GM10248 (cell line): Measurements from ENCODE around the gene FLT3.
A peak's percentile ranks its signal among the peaks of the same experiment; 100 is the strongest.
"Not testable (repeated sequence)": the region's sequence is repeated elsewhere in the genome, so short reads cannot be mapped to it uniquely, and the experiment has no call there.

Source experiments
- CTCF ChIA-PET: fragments of 300-600 bp; sonication (Branson Sonifier 250); formaldehyde crosslinking; extraction: SDS; loops from one replicate; lab custom pipeline; 2021; ENCODE audit warnings: antibody characterized with exemption; lab: Yijun Ruan, JAX
- POLR2A ChIA-PET: fragments of 350-650 bp; sonication (Branson Sonifier 250); formaldehyde crosslinking; extraction: SDS; loops from one replicate; lab custom pipeline; 2020; ENCODE audit warnings: antibody characterized with exemption; lab: Yijun Ruan, JAX
- DNase-seq: peaks from one replicate; pipeline ENCODE4 v3.0.0; 2012; ENCODE audit errors: extremely low spot score
- TF ChIP-seq, protein P1 (sequence below): IDR thresholded peaks from 2 replicates; pipeline ENCODE4 v1.5.1; 2012; ENCODE audit warnings: mild to moderate bottlenecking, low read depth; ENCODE audit errors: extremely low read depth, missing control alignments, control extremely low read depth

The FLT3 gene

DNA sequence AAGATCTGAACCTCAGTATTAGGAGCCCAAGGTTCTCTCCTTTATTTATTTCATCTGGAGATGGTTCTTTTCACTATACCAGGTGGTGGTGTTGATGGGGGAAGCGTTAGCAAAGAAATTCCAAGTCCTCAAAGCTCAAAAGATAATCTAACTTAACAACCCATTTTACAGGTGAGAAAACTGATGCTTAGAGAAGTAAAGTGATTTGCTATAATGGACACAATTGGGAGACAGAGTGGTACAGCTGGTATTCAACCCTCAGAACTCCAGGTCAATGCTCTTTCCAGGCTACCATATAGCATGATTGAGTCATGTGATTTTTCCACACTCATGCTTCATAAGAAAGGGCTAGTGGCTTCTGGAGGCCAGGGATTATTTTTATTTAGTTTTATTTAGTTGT is 86.9 kb downstream of the FLT3 start:
- DNase-seq: no peak
- ChIA-PET POLR2A (interaction anchor here (0.6 kb wide), 1 partner anchor 125 kb away, joined by 3 read pairs; no protein-coding TSS in a partner anchor), CTCF (interaction anchor here (1.1 to 3.1 kb wide), 3 partner anchors 11 to 183 kb away, joined by 3 to 16 read pairs (median 8); no protein-coding TSS in a partner anchor)
- TF ChIP-seq, protein P1, sequence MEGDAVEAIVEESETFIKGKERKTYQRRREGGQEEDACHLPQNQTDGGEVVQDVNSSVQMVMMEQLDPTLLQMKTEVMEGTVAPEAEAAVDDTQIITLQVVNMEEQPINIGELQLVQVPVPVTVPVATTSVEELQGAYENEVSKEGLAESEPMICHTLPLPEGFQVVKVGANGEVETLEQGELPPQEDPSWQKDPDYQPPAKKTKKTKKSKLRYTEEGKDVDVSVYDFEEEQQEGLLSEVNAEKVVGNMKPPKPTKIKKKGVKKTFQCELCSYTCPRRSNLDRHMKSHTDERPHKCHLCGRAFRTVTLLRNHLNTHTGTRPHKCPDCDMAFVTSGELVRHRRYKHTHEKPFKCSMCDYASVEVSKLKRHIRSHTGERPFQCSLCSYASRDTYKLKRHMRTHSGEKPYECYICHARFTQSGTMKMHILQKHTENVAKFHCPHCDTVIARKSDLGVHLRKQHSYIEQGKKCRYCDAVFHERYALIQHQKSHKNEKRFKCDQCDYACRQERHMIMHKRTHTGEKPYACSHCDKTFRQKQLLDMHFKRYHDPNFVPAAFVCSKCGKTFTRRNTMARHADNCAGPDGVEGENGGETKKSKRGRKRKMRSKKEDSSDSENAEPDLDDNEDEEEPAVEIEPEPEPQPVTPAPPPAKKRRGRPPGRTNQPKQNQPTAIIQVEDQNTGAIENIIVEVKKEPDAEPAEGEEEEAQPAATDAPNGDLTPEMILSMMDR: no peak

DNA sequence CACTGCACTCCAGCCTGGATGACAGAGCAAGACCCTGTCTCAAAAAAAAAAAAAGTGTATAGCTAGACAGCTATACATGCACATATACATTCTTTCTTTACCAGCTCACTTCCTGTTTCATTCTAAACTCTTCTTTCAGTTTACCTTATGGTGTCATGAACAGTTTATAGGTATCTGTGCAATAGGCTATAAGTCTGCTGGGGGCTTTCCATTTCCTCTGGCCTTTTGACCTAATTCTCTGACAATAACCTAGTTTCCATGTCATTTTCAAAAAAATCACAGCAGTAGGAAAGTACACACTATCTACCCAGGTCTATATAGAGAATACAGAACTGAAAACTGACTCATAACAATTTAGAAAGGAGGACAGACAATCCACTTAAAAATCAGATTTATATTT is 87.5 kb downstream of the FLT3 start:
- TF ChIP-seq, protein P1: no peak
- ChIA-PET POLR2A (interaction anchor here (0.6 kb wide), 1 partner anchor 18 kb away, joined by 5 read pairs; no protein-coding TSS in a partner anchor), CTCF (interaction anchor here (1.4 to 3.1 kb wide), 4 partner anchors 25 to 186 kb away, joined by 4 to 16 read pairs (median 7); no protein-coding TSS in a partner anchor)
- peak; percentile 69 for DNase-seq

DNA sequence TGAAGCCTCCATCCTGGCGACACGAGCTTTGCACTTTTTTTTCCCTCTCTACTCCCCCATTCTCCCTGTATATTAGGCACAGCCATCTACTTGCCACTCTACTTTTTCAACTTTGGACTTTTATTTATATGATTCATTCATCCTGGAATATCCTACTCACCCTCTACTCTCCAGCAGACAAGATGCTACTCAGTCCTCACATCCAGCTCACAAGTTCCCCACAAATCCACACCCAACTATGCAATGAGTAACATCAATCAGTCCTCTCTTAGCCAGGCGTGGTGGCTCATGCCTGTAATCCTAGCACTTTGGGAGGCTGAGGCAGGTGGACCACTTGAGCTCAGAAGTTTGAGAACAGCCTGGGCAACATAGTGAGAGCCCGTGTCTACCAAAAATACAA is 88.0 kb downstream of the FLT3 start:
- POLR2A ChIA-PET: interaction anchor here (0.6 kb wide), 1 partner anchor 18 kb away, joined by 5 read pairs; no protein-coding TSS in a partner anchor
- DNase-seq: no peak
- CTCF ChIA-PET: interaction anchor here (1.1 to 3.1 kb wide), 5 partner anchors 11 to 185 kb away, joined by 3 to 16 read pairs (median 6); no protein-coding TSS in a partner anchor
- TF ChIP-seq, protein P1: no peak

DNA sequence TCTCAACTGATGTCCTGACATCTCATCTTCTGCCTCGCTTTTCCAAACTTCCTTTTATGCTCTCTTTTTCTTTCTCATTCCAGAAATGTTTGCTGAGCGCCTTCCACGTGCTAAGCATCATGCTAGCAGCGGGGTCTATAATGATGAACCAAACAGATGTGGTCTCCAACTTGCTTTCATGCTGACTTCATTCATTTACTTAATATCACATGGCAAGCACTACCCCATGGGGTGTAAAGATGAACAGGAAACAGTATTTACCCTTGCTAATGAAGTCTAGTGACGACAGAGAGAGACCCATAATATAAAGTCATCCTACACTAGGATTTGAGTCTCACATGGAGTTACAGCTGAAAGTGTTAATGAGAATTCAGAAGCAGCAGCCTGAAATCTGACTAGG is 90.3 kb downstream of the FLT3 start:
- TF ChIP-seq, protein P1: no peak
- CTCF ChIA-PET: interaction anchor here (0.6 kb wide), 1 partner anchor 16 kb away, joined by 3 read pairs; no protein-coding TSS in a partner anchor
- no peak for DNase-seq
- POLR2A ChIA-PET: no interaction called here

DNA sequence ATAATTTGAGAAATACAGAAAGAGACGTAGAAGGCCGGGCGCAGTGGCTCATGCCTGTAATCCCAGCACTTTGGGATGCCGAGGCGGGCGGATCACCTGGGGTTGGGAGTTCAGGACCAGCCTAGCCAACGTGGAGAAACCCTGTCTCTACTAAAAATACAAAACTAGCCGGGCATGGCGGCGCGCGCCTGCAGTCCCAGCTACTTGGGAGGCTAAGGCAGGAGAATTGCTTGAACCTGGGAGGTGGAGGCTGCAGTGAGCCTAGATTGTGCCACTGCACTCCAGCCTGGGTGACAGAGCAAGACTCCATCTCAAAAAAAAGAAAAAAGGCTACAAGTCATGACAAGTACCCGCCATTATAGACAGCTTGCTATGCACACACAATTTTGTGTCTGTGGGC is 95.4 kb downstream of the FLT3 start:
- POLR2A ChIA-PET, CTCF ChIA-PET, DNase-seq: not testable (repeated sequence)

DNA sequence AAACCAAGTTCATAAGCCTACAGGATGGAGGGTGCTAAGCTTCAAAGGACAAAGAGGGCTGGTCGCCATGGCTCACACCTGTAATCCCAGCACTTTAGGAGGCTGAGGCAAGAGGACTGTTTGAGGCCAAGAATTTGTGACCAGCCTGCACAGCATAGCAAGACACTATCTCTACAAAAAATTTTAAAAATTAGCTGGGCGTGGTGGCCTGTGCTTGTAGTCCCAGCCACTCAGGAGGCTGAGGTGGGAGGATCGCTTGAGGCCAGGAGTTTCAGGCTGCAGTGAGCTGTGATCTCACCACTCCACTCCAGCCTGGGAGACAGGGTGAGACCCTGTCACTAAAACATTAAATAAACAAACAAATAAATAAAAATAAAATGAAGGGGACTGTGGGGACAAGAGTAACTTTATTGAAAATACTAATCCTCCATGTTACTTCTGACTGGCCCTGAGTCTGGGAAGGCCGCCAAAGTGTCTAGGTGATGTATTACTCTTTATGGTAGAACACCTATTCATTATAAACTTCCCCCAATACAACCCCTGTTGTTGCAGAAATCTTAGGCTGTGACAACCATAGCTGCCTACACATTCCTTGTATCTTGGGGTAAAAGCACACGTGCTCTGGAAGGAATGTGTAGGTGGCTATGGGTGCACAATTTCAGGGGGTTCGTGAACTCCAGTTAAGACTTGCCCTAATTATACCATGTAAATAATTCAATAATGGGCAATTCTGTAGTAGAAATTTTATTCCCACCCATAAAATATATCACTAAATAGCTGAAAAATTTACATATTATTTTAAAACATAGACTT is 97.3 kb downstream of the FLT3 start:
- DNase-seq: no peak
- CTCF ChIA-PET: interaction anchor here (1.1 to 4.5 kb wide), 5 partner anchors 13 to 606 kb away, joined by 3 to 21 read pairs (median 3); no protein-coding TSS in a partner anchor
- TF ChIP-seq, protein P1: no peak
- POLR2A ChIA-PET: no interaction called here
